ENCODE measurements around the gene ELF5. TPM values are rescaled to one million over a fixed set of nuclear protein-coding genes. Genes with fewer than 3 reads are reported as not detected.

ELF5 gene
- total and polyA plus RNA-seq, 10 of the 15 experiments (the other 5 are each of a cell fraction or from before 2014, with no cell fraction given) = not detected

- TF ChIP-seq JUND (IDR thresholded peaks at IDR 0.05; ENCODE audit: low read depth, low read length) (peak; percentile 87; the same call in 1 of the 2 replicates), SUPT20H (IDR thresholded peaks at IDR 0.05; ENCODE audit: borderline replicate concordance, control insufficient read depth, low read depth, low read length) (no peak), RBBP5 (conservative IDR thresholded peaks at IDR 0.05) (no peak), ETV6 (conservative IDR thresholded peaks at IDR 0.05 in 1 of 2, IDR thresholded peaks at IDR 0.05 in 1 of 2; ENCODE audit: borderline replicate concordance in 1 of 2, low read depth in 1 of 2) (no peak), ZNF384 (IDR thresholded peaks at IDR 0.05; ENCODE audit: borderline replicate concordance, low read depth, low read length) (no peak), POU2F2 (IDR thresholded peaks at IDR 0.05; ENCODE audit: borderline replicate concordance, low read depth, low read length) (peak; percentile 30; the same call in 1 of the 3 replicates)
These were observed 74.8 kb downstream of the ELF5 start, which contains the start of gene CAT (continued) for GRCh38 chr11:34438529-34439507.

DNA sequence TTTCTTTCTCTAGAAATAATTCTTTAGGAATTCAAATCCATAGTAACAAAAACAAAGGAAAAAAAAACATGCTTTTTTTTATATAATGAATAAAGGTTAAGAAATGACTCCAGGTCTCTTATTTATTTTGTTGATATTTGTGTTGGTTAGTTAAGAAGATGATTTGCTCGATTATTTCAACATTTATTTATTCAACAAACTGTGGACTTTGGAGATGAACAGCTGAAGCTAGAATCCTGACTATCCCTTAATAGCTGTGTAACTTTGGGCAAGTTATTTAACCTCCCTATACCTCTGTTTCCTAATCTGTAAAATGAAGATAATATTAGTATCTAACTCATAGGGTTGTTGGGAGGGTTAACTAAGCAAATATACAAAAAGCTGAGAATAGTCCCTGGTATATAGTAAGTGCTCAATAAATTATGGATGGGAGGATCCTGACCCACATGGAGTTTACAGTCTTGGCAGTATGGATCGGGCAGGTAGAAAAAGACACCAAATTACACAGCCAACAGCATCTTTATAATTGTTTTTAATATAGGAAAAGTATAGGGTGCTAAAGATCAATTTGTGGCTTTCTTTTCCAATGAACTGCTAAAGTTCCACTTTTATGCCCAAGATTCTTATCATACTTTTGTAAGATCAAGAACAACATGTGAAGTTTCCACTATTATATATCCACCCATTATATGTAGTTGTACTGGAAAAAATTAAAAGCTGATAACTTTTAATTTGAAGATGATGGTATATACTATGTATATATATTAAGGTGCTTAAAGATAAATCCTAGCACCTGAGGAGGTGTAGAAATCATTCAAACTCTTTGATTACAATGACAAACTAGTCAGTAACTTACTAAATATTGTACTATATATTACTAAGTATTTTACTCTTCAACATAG lies 76.1 kb downstream of the ELF5 start:
- ChIA-PET CTCF (interaction anchor here (0.9 to 2.8 kb wide), 6 partner anchors 10 to 250 kb away, joined by 3 to 14 read pairs (median 5); no protein-coding TSS in a partner anchor), SMC1A (ENCODE audit: uncharacterized antibody, unreplicated experiment) (interaction anchor here (0.6 to 4.2 kb wide), 9 partner anchors 10 to 727 kb away, joined by 3 to 17 read pairs (median 3); no protein-coding TSS in a partner anchor), POLR2A (interaction anchor here (0.6 to 1.8 kb wide), 3 partner anchors 11 to 544 kb away, joined by 3 to 5 read pairs (median 3); no protein-coding TSS in a partner anchor), RAD21 (ENCODE audit: unreplicated experiment) (interaction anchor here (2.4 kb wide), 1 partner anchor 80 kb away, joined by 6 read pairs; the partner anchor contains the start of gene ABTB2)
- WGBS (ENCODE audit: insufficient coverage, insufficient replicate concordance, low lambda C conversion rate, missing lambda C conversion rate) = 68% methylated on average over 2 of the region's 2 CpGs
- Histone ChIP-seq H3K4me3 (peak overlapping the region; percentile 86; the same call in 1 of the 2 replicates), H3K27ac (ENCODE audit: control insufficient read depth, insufficient read depth) (no peak overlapping the region), H2AFZ (ENCODE audit: control insufficient read depth, low read depth, low read length) (peak overlapping the region; percentile 99; the same call in 1 of the 2 replicates), H3K9me3 (replicated peaks; ENCODE audit: control insufficient read depth, insufficient read depth, low read length) (no peaks in the 10 kb centered on the region; the same call in 2 of the 3 replicates), H3K79me2 (ENCODE audit: control insufficient read depth, insufficient read depth, low read length) (peaks cover 16% of the 10 kb centered on the region), H3K27me3 (replicated peaks in 1 of 2; ENCODE audit: control insufficient read depth in 2 of 2, insufficient read depth in 2 of 2, low read length in 1 of 2) (no peaks in the 10 kb centered on the region), H3K4me2 (ENCODE audit: control insufficient read depth, insufficient read depth) (peak overlapping the region; percentile 28; the same call in 1 of the 2 replicates), H4K20me1 (ENCODE audit: control insufficient read depth, insufficient read depth) (no peaks in the 10 kb centered on the region), H3K9ac (ENCODE audit: control insufficient read depth, insufficient read depth, low read length) (peak overlapping the region; percentile 80), H3K4me1 (ENCODE audit: control insufficient read depth, insufficient read depth, low read length) (peaks cover 5% of the 10 kb centered on the region), H3K36me3 (ENCODE audit: control insufficient read depth in 2 of 2, insufficient read depth in 2 of 2, low read length in 1 of 2) (no peaks in the 10 kb centered on the region)
- ATAC-seq (no peak), FAIRE-seq (no peak), DNase-seq (ENCODE audit: low read depth, low spot score) (no peak)
- intact Hi-C loops (cut with micrococcal nuclease; ENCODE audit: unreplicated experiment) = no loop called here
- in situ Hi-C loops (cut with MboI) = no loop called here
- no TSS peak for BruUV-seq (replicated peaks)
- TF ChIP-seq IKZF1 (conservative IDR thresholded peaks at IDR 0.05) (no peak), KLF5 (IDR thresholded peaks at IDR 0.05; ENCODE audit: partially characterized antibody) (no peak), TCF7 (IDR thresholded peaks at IDR 0.05; ENCODE audit: borderline replicate concordance) (no peak), RAD21 (IDR thresholded peaks at IDR 0.05; ENCODE audit: insufficient read depth, low read depth, low read length) (no peak), BHLHE40 (IDR thresholded peaks at IDR 0.05; ENCODE audit: borderline replicate concordance in 1 of 2, low read depth in 2 of 2, low read length in 1 of 2) (no peak), ASH2L (IDR thresholded peaks at IDR 0.05; ENCODE audit: borderline replicate concordance, low read depth) (no peak), RAD51 (IDR thresholded peaks at IDR 0.05) (no peak), MTA2 (IDR thresholded peaks at IDR 0.05; ENCODE audit: low read depth) (no peak), ZNF622 (IDR thresholded peaks at IDR 0.05) (no peak), TCF3 (IDR thresholded peaks at IDR 0.05; ENCODE audit: borderline replicate concordance, insufficient read depth, low read depth, low read length) (no peak)
- TF ChIP-seq, protein P1, sequence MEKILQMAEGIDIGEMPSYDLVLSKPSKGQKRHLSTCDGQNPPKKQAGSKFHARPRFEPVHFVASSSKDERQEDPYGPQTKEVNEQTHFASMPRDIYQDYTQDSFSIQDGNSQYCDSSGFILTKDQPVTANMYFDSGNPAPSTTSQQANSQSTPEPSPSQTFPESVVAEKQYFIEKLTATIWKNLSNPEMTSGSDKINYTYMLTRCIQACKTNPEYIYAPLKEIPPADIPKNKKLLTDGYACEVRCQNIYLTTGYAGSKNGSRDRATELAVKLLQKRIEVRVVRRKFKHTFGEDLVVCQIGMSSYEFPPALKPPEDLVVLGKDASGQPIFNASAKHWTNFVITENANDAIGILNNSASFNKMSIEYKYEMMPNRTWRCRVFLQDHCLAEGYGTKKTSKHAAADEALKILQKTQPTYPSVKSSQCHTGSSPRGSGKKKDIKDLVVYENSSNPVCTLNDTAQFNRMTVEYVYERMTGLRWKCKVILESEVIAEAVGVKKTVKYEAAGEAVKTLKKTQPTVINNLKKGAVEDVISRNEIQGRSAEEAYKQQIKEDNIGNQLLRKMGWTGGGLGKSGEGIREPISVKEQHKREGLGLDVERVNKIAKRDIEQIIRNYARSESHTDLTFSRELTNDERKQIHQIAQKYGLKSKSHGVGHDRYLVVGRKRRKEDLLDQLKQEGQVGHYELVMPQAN (conservative IDR thresholded peaks at IDR 0.05) = no peak
